ENCODE measurements around the gene RGS6.

The RGS6 gene

GRCh38 chr14:72333357-72333756 lies 401.1 kb downstream of the RGS6 start:
- no peak for DNase-seq

GRCh38 chr14:72336311-72336980 lies 404.2 kb downstream of the RGS6 start:
- no peak for DNase-seq

GRCh38 chr14:72341237-72341636 lies 409.0 kb downstream of the RGS6 start:
- no peak for DNase-seq

GRCh38 chr14:72341686-72342085 lies 409.5 kb downstream of the RGS6 start:
- DNase-seq = no peak

- DNase-seq = no peak
Observed at GRCh38 chr14:72347118-72347517, 414.9 kb downstream of the RGS6 start.

- no peak for DNase-seq
Observed at GRCh38 chr14:72350215-72350614, 418.0 kb downstream of the RGS6 start.

GRCh38 chr14:72352012-72352411 lies 419.8 kb downstream of the RGS6 start:
- DNase-seq = no peak

GRCh38 chr14:72366619-72367018 lies 434.4 kb downstream of the RGS6 start:
- no peak for DNase-seq

- no peak for DNase-seq
Observed at GRCh38 chr14:72369106-72369505, 436.9 kb downstream of the RGS6 start.

GRCh38 chr14:72377016-72377415 lies 444.8 kb downstream of the RGS6 start:
- no peak for DNase-seq

- DNase-seq = no peak
Observed at GRCh38 chr14:72380456-72380855, 448.2 kb downstream of the RGS6 start.

- no peak for DNase-seq
Observed at GRCh38 chr14:72383865-72384264, 451.6 kb downstream of the RGS6 start.

GRCh38 chr14:72387726-72388125 lies 455.5 kb downstream of the RGS6 start:
- no peak for DNase-seq

- DNase-seq = no peak
Observed at GRCh38 chr14:72389200-72389599, 457.0 kb downstream of the RGS6 start.

- DNase-seq = no peak
Observed at GRCh38 chr14:72401101-72401625, 468.9 kb downstream of the RGS6 start.

GRCh38 chr14:72401632-72402376 lies 469.6 kb downstream of the RGS6 start:
- DNase-seq = peak; percentile 7

- no peak for DNase-seq
Observed at GRCh38 chr14:72402377-72402772, 470.1 kb downstream of the RGS6 start.

GRCh38 chr14:72404106-72404774 lies 472.0 kb downstream of the RGS6 start:
- DNase-seq = no peak

GRCh38 chr14:72404998-72405397 lies 472.8 kb downstream of the RGS6 start:
- no peak for DNase-seq

GRCh38 chr14:72408020-72408419 lies 475.8 kb downstream of the RGS6 start:
- DNase-seq = no peak

GRCh38 chr14:72409047-72409446 lies 476.8 kb downstream of the RGS6 start:
- DNase-seq = no peak

- DNase-seq = no peak
Observed at GRCh38 chr14:72416081-72416849, 484.0 kb downstream of the RGS6 start.

GRCh38 chr14:72416892-72417291 lies 484.7 kb downstream of the RGS6 start:
- no peak for DNase-seq
